Endothelial cell (in vitro differentiated cells): ENCODE data around the gene PRELID2. TPM values are rescaled to one million over a fixed set of nuclear protein-coding genes. Genes with fewer than 3 reads are reported as not detected.

ENCODE experiments used
- DNase-seq: peaks from one replicate; pipeline ENCODE4 v3.0.0; 2021; ENCODE audit warnings: low spot score
- H3K27ac Mint-ChIP-seq: one replicate; pipeline ENCODE4 v1.8.0; 2021; ENCODE audit warnings: mixed read lengths, inconsistent platforms; ENCODE audit not compliant: unreplicated experiment
- H3K27me3 Mint-ChIP-seq: one replicate; pipeline ENCODE4 v1.8.0; 2021; ENCODE audit warnings: mild to moderate bottlenecking, moderate library complexity, mixed read lengths, inconsistent platforms; ENCODE audit not compliant: unreplicated experiment
- H3K36me3 Mint-ChIP-seq: one replicate; pipeline ENCODE4 v1.8.0; 2021; ENCODE audit warnings: mild to moderate bottlenecking, low read depth, mixed read lengths, inconsistent platforms; ENCODE audit not compliant: unreplicated experiment
- H3K4me1 Mint-ChIP-seq: one replicate; pipeline ENCODE4 v1.8.0; 2021; ENCODE audit warnings: mild to moderate bottlenecking, mixed read lengths, inconsistent platforms; ENCODE audit not compliant: unreplicated experiment
- H3K4me3 Mint-ChIP-seq: one replicate; pipeline ENCODE4 v1.8.0; 2021; ENCODE audit warnings: mild to moderate bottlenecking, mixed read lengths, inconsistent platforms; ENCODE audit not compliant: unreplicated experiment
- H3K9me3 Mint-ChIP-seq: one replicate; pipeline ENCODE4 v1.8.0; 2021; ENCODE audit warnings: mixed read lengths, inconsistent platforms; ENCODE audit not compliant: unreplicated experiment
- CTCF ChIP-seq: fragments of 200-600 bp; sonication (generic); IDR thresholded peaks from one replicate; pipeline ENCODE4 v1.5.0; 2021; ENCODE audit warnings: antibody characterized with exemption; ENCODE audit not compliant: unreplicated experiment
- total RNA-seq: library from RNA; stranded (reverse); fragmentation: NEBNext Ultra II Directional; extraction: Animal tissue kit (Norgen Biotek cat#: 25700); gene quantifications from one replicate; pipeline ENCODE4 v1.2.1, GENCODE V29; 2021; ENCODE audit not compliant: unreplicated experiment

PRELID2 gene
- total RNA-seq, 1 donor from 2014 or later: 4.3 TPM

GRCh38 chr5:145833631-145834200, 1.4 kb downstream of the PRELID2 start:
- no peak for TF ChIP-seq CTCF
- no peak for DNase-seq
- peaks cover 5% of the 10 kb centered on the region for H3K27me3 Mint-ChIP-seq
- no peak overlapping the region for H3K27ac Mint-ChIP-seq
- no peaks in the 10 kb centered on the region for H3K36me3 Mint-ChIP-seq
- H3K4me3 Mint-ChIP-seq: no peak overlapping the region
- H3K4me1 Mint-ChIP-seq: no peaks in the 10 kb centered on the region
- H3K9me3 Mint-ChIP-seq: no peaks in the 10 kb centered on the region

GRCh38 chr5:145830594-145830993, 4.5 kb downstream of the PRELID2 start:
- H3K36me3 Mint-ChIP-seq: no peaks in the 10 kb centered on the region
- no peak overlapping the region for H3K4me3 Mint-ChIP-seq
- no peaks in the 10 kb centered on the region for H3K9me3 Mint-ChIP-seq
- peaks cover 2% of the 10 kb centered on the region for H3K27me3 Mint-ChIP-seq
- no peaks in the 10 kb centered on the region for H3K4me1 Mint-ChIP-seq
- TF ChIP-seq CTCF: no peak
- H3K27ac Mint-ChIP-seq: no peak overlapping the region
- DNase-seq: no peak

- Mint-ChIP-seq H3K4me1 (no peaks in the 10 kb centered on the region), H3K4me3 (no peak overlapping the region), H3K27me3 (peaks cover 2% of the 10 kb centered on the region), H3K9me3 (no peaks in the 10 kb centered on the region), H3K27ac (no peak overlapping the region), H3K36me3 (no peaks in the 10 kb centered on the region)
- no peak for DNase-seq
- TF ChIP-seq CTCF: no peak
Observed at GRCh38 chr5:145829708-145830361, 5.3 kb downstream of the PRELID2 start.

GRCh38 chr5:145826895-145827674, 8.1 kb downstream of the PRELID2 start:
- TF ChIP-seq CTCF: no peak
- DNase-seq: no peak
- Mint-ChIP-seq H3K9me3 (no peaks in the 10 kb centered on the region), H3K27me3 (no peaks in the 10 kb centered on the region), H3K27ac (no peak overlapping the region), H3K4me1 (no peaks in the 10 kb centered on the region), H3K4me3 (no peak overlapping the region), H3K36me3 (no peaks in the 10 kb centered on the region)

- TF ChIP-seq CTCF: peak; percentile 79
- H3K4me3 Mint-ChIP-seq: no peak overlapping the region
- no peaks in the 10 kb centered on the region for H3K36me3 Mint-ChIP-seq
- H3K27me3 Mint-ChIP-seq: peaks cover 4% of the 10 kb centered on the region
- H3K27ac Mint-ChIP-seq: no peak overlapping the region
- peak; percentile 8 for DNase-seq
- H3K9me3 Mint-ChIP-seq: no peaks in the 10 kb centered on the region
- peaks cover 9% of the 10 kb centered on the region for H3K4me1 Mint-ChIP-seq
Observed at GRCh38 chr5:145825751-145826180, 9.4 kb downstream of the PRELID2 start.
